Thyroid gland (tissue), 4 donors: ENCODE results near the gene POPDC2. TPM values are rescaled to one million over a fixed set of nuclear protein-coding genes. Genes with fewer than 3 reads are reported as not detected.

ENCODE experiments used
- DNase-seq, 2 donors: peaks; one replicate each; pipeline ENCODE4 v3.0.0-alpha.2; 2019
- H3K27ac ChIP-seq, 3 donors: fragments of 200-600 bp; sonication (generic); 1 replicate in 2 of 3; 2 replicates in 1 of 3; pipeline ENCODE4 v1.5.1; 2016 to 2019; ENCODE audit warnings: mild to moderate bottlenecking in 1 of 3, moderate library complexity in 1 of 3
- H3K27me3 ChIP-seq: fragments of 200-600 bp; sonication (generic); one replicate; pipeline ENCODE4 v1.5.1; 2019
- H3K36me3 ChIP-seq, 2 donors: fragments of 200-600 bp; sonication (generic); one replicate each; pipeline ENCODE4 v1.5.1; 2016 to 2019
- H3K4me1 ChIP-seq, 2 donors: fragments of 200-600 bp; sonication (generic); one replicate each; pipeline ENCODE4 v1.5.1; 2017 to 2019
- H3K4me3 ChIP-seq, 3 donors: fragments of 200-600 bp; sonication (generic); replicated peaks in 1 of 3; 1 replicate in 2 of 3; 2 replicates in 1 of 3; pipeline ENCODE4 v1.5.1; 2016; ENCODE audit warnings: mild to moderate bottlenecking in 1 of 3
- H3K9me3 ChIP-seq: fragments of 200-600 bp; sonication (generic); one replicate; pipeline ENCODE4 v1.5.1; 2017
- CTCF ChIP-seq, 6 experiments: fragments of 200-600 bp in 3 of 6; fragments of 450-650 bp in 3 of 6; sonication (generic) in 3 of 6; IDR thresholded peaks; one replicate each; pipeline ENCODE4 v1.5.1; 2016 to 2019; ENCODE audit warnings: antibody characterized with exemption in 6 of 6, mild to moderate bottlenecking in 2 of 6, inconsistent platforms in 1 of 6, moderate library complexity in 1 of 6
- POLR2A ChIP-seq, 2 donors: fragments of 450-650 bp; IDR thresholded peaks; one replicate each; pipeline ENCODE4 v1.6.1; 2017; ENCODE audit warnings: antibody characterized with exemption in 2 of 2, mild to moderate bottlenecking in 2 of 2, moderate library complexity in 1 of 2
- WGBS, 2 donors: methylation state at CpG; one replicate each; pipeline ENCODE4 v1.1.5; 2017; 5-methylcytosine and 5-hydroxymethylcytosine counted together
- intact Hi-C: fragments of 100-400 bp; cut with DNase I; formaldehyde crosslinking; loops from one replicate; pipeline ENCODE4 v1.15.1; 2023
- total RNA-seq, 4 donors: library from RNA; depleted of rRNA; stranded (reverse); fragments of >200 nt; gene quantifications; one replicate each; pipeline ENCODE4 v1.2.3, GENCODE V29; 2016

Gene POPDC2
- total RNA-seq, 4 donors from 2014 or later: 1.9 to 5.4 (median 4.6) TPM

GRCh38 chr3:119662604-119663373, 2.4 kb upstream of the POPDC2 start:
- TF ChIP-seq POLR2A (IDR thresholded peaks at IDR 0.05) (no peak), CTCF (IDR thresholded peaks at IDR 0.05) (no peak)
- H3K4me1 ChIP-seq: peaks cover 0 to 5% of the 10 kb centered on the region in 2 donors
- no peaks in the 10 kb centered on the region for H3K9me3 ChIP-seq
- intact Hi-C loops: no loop called here
- WGBS, 2 donors: 73 to 91% methylated on average over 1 of the region's 1 CpG
- H3K27me3 ChIP-seq: no peaks in the 10 kb centered on the region
- H3K36me3 ChIP-seq: no peaks in the 10 kb centered on the region
- H3K27ac ChIP-seq: no peak overlapping the region
- DNase-seq: no peak
- no peak overlapping the region for H3K4me3 ChIP-seq

- Histone ChIP-seq H3K9me3 (no peaks in the 10 kb centered on the region), H3K27ac (no peak overlapping the region), H3K36me3 (no peaks in the 10 kb centered on the region), H3K27me3 (no peaks in the 10 kb centered on the region), H3K4me3 (no peak overlapping the region), H3K4me1 (peaks cover 0 to 5% of the 10 kb centered on the region in 2 donors)
- intact Hi-C loops: no loop called here
- no peak for TF ChIP-seq CTCF (IDR thresholded peaks at IDR 0.05)
- TF ChIP-seq POLR2A (IDR thresholded peaks at IDR 0.05): no peak
- 74 to 85% methylated on average over 5 to 9 of the region's 9 CpGs for WGBS, 2 donors
- no peak for DNase-seq
Observed at GRCh38 chr3:119659606-119660291, 640 bp downstream of the POPDC2 start.

- Histone ChIP-seq H3K4me1 (peaks cover 0 to 5% of the 10 kb centered on the region in 2 donors), H3K9me3 (no peaks in the 10 kb centered on the region), H3K27ac (no peak overlapping the region)
Observed at GRCh38 chr3:119658994-119659393, 1.4 kb downstream of the POPDC2 start.

GRCh38 chr3:119657887-119658702, 2.3 kb downstream of the POPDC2 start:
- intact Hi-C loops: no loop called here
- no peak overlapping the region for H3K4me3 ChIP-seq
- no peak overlapping the region for H3K27ac ChIP-seq
- H3K36me3 ChIP-seq: no peaks in the 10 kb centered on the region
- 80 to 91% methylated on average over 4 of the region's 4 CpGs for WGBS, 2 donors
- DNase-seq: no peak
- H3K9me3 ChIP-seq: no peaks in the 10 kb centered on the region
- TF ChIP-seq CTCF (IDR thresholded peaks at IDR 0.05) (no peak), POLR2A (IDR thresholded peaks at IDR 0.05) (no peak)
- no peaks in the 10 kb centered on the region for H3K27me3 ChIP-seq
- H3K4me1 ChIP-seq: peaks cover 0 to 5% of the 10 kb centered on the region in 2 donors

More at GRCh38 chr3:119658994-119659393, 1.4 kb downstream of the POPDC2 start:
- no peaks in the 10 kb centered on the region for H3K36me3 ChIP-seq
- no peak overlapping the region for H3K4me3 ChIP-seq
- no peaks in the 10 kb centered on the region for H3K27me3 ChIP-seq
- intact Hi-C loops: no loop called here
- no peak for DNase-seq
- TF ChIP-seq CTCF (IDR thresholded peaks at IDR 0.05) (no peak), POLR2A (IDR thresholded peaks at IDR 0.05) (no peak)
- 90 to 97% methylated on average over 2 of the region's 2 CpGs for WGBS, 2 donors
